H1 (cell line): Measurements from ENCODE around the gene PIK3R6.

Experiments
- POLR2A ChIP-seq, 2 experiments: IDR thresholded peaks; 1 replicate in 1 of 2; 2 replicates in 1 of 2; pipeline ENCODE4 v1.6.1; 2011; ENCODE audit warnings: low read depth in 2 of 2, low read length in 2 of 2, mild to moderate bottlenecking in 2 of 2; ENCODE audit errors: control extremely low read depth in 1 of 2
- POLR2AphosphoS5 ChIP-seq: IDR thresholded peaks from 2 replicates; pipeline ENCODE4 v1.6.1; 2011; ENCODE audit warnings: low read depth, low read length
- RAD21 ChIP-seq, 2 experiments: IDR thresholded peaks in 1 of 2; conservative IDR thresholded peaks in 1 of 2; 2 replicates each; pipeline ENCODE4 v1.6.1; 2011; ENCODE audit warnings: low read depth in 2 of 2, low read length in 2 of 2, improper control_type of control experiment in 1 of 2, inconsistent platforms in 1 of 2, mild to moderate bottlenecking in 1 of 2, moderate library complexity in 1 of 2
- TAF1 ChIP-seq: IDR thresholded peaks from 2 replicates; pipeline ENCODE4 v1.6.1; 2011; ENCODE audit warnings: mild to moderate bottlenecking, low read depth, low read length

DNA sequence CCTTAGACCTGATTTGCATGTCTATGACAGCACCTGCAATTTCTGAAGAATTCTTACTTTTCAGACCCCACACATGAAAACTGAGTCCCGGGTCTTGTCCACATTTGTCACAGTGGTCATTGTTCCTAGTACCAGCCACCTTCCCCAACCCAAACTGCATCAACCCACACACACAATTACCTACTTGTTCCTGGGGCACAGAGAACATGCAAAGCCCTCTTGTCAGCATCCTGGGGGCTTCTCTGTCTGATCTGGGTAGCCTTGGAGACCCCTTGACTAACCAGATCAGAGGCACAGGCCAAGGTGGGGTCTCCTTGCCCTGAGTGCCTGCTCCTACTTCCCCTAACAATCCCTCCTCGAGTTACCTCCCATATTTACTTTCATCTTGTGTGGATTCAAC is 36.7 kb upstream of the PIK3R6 start:
- TF ChIP-seq TAF1 (no peak), POLR2AphosphoS5 (no peak), RAD21 (IDR thresholded peaks at IDR 0.05 in 1 of 2, conservative IDR thresholded peaks at IDR 0.05 in 1 of 2; ENCODE audit: low read depth in 2 of 2, low read length in 2 of 2) (no peak), POLR2A (IDR thresholded peaks at IDR 0.05; ENCODE audit: control extremely low read depth in 1 of 2, low read depth in 2 of 2, low read length in 2 of 2) (no peak)
